ENCODE data around the gene SLC28A2. TPM values are rescaled to one million over a fixed set of nuclear protein-coding genes. Genes with fewer than 3 reads are reported as not detected.

SLC28A2 gene
- total RNA-seq, 1 experiment from 2014 or later = 0.20 TPM

GRCh38 chr15:45287390-45287956 is 35.4 kb downstream of the SLC28A2 start:
- no peak for TF ChIP-seq ZNF671 (CRISPR knock-in tag; IDR thresholded peaks at IDR 0.05)
- TF ChIP-seq ATF6 (CRISPR knock-in tag; IDR thresholded peaks at IDR 0.05) = no peak
- TF ChIP-seq RORB (CRISPR knock-in tag; IDR thresholded peaks at IDR 0.05) = no peak
- TF ChIP-seq ZBTB43 (CRISPR knock-in tag; IDR thresholded peaks at IDR 0.05) = no peak
- TF ChIP-seq ZNF138 (CRISPR knock-in tag; conservative IDR thresholded peaks at IDR 0.05) = no peak
- TF ChIP-seq ATF2 (CRISPR knock-in tag; IDR thresholded peaks at IDR 0.05; ENCODE audit: borderline replicate concordance, low read depth) = no peak
- no peak for TF ChIP-seq KAT7 (CRISPR knock-in tag; IDR thresholded peaks at IDR 0.05; ENCODE audit: borderline replicate concordance)
- no peak for TF ChIP-seq ZNF263 (CRISPR knock-in tag; IDR thresholded peaks at IDR 0.05; ENCODE audit: low read depth)
- no peak for TF ChIP-seq MAX (CRISPR knock-in tag; IDR thresholded peaks at IDR 0.05)
- DNase-seq (ENCODE audit: low spot score) = no peak
- Mint-ChIP-seq H3K9me3 (peaks cover 15% of the 10 kb centered on the region), H3K4me3 (no peak overlapping the region), H3K36me3 (peaks cover 6% of the 10 kb centered on the region; the same call in 1 of the 2 replicates), H3K4me1 (no peaks in the 10 kb centered on the region), H3K27ac (no peak overlapping the region), H3K27me3 (ENCODE audit: low read depth) (peaks cover 45% of the 10 kb centered on the region)
- POLR2A ChIA-PET = no interaction called here
- CTCF ChIA-PET = no interaction called here
- no peak for ATAC-seq

GRCh38 chr15:45288947-45289346 is 36.9 kb downstream of the SLC28A2 start:
- DNase-seq (ENCODE audit: low spot score) (no peak), ATAC-seq (no peak)
- TF ChIP-seq PRDM15 (CRISPR knock-in tag; IDR thresholded peaks at IDR 0.05) (no peak), PRRX2 (CRISPR knock-in tag; IDR thresholded peaks at IDR 0.05) (no peak), NR1H2 (CRISPR knock-in tag; IDR thresholded peaks at IDR 0.05) (no peak), NFE2L1 (CRISPR knock-in tag; IDR thresholded peaks at IDR 0.05) (no peak), RELA (CRISPR knock-in tag; IDR thresholded peaks at IDR 0.05; ENCODE audit: borderline replicate concordance) (no peak), ZNF425 (CRISPR knock-in tag; conservative IDR thresholded peaks at IDR 0.05) (no peak), ZMAT4 (CRISPR knock-in tag; IDR thresholded peaks at IDR 0.05) (no peak), ATF6 (CRISPR knock-in tag; IDR thresholded peaks at IDR 0.05) (no peak), GRHL2 (CRISPR knock-in tag; IDR thresholded peaks at IDR 0.05; ENCODE audit: insufficient replicate concordance, severe bottlenecking) (no peak), ZNF219 (CRISPR knock-in tag; IDR thresholded peaks at IDR 0.05; ENCODE audit: borderline replicate concordance) (no peak), ZNF121 (CRISPR knock-in tag; IDR thresholded peaks at IDR 0.05) (no peak), JAZF1 (CRISPR knock-in tag; IDR thresholded peaks at IDR 0.05) (no peak)
- Mint-ChIP-seq H3K4me3 (no peak overlapping the region), H3K27me3 (ENCODE audit: low read depth) (peaks cover 43% of the 10 kb centered on the region), H3K36me3 (peaks cover 6% of the 10 kb centered on the region; the same call in 1 of the 2 replicates), H3K4me1 (no peaks in the 10 kb centered on the region), H3K9me3 (peaks cover 15% of the 10 kb centered on the region), H3K27ac (no peak overlapping the region)
- ChIA-PET POLR2A (no interaction called here), CTCF (no interaction called here)
